Measurements from ENCODE around the gene POU5F1. TPM values are rescaled to one million over a fixed set of nuclear protein-coding genes. Genes with fewer than 3 reads are reported as not detected.

Gene POU5F1
- total RNA-seq, 2 donors from 2014 or later, result 4.9 to 37.6 TPM

GRCh38 chr6:31149827-31150447 is 20.5 kb downstream of the POU5F1 start:
- intact Hi-C loops (cut with DNase I), result loop anchor here (5.0 kb wide), 1 partner anchor 212 kb away; no protein-coding TSS in a partner anchor
- DNase-seq (no peak), ATAC-seq (no peak)
- H3K36me3 ChIP-seq (replicated peaks in 1 of 2; ENCODE audit: insufficient read depth in 1 of 2, low read depth in 2 of 2), result peaks cover 0 to 1% of the 10 kb centered on the region in 2 donors
- no peaks in the 10 kb centered on the region for H3K9me3 ChIP-seq
- H3K4me3 ChIP-seq, result no peak overlapping the region
- H3K4me1 ChIP-seq, result no peaks in the 10 kb centered on the region
- 84 to 89% methylated on average over 5 to 6 of the region's 6 CpGs for WGBS, 2 donors
- TF ChIP-seq CTCF (IDR thresholded peaks at IDR 0.05) (no peak), POLR2A (IDR thresholded peaks at IDR 0.05) (no peak)
- no peak overlapping the region for H3K27ac ChIP-seq
- H3K27me3 ChIP-seq, result no peaks in the 10 kb centered on the region

GRCh38 chr6:31145386-31145785 is 25.1 kb downstream of the POU5F1 start:
- Histone ChIP-seq H3K4me3 (no peak overlapping the region), H3K27me3 (no peaks in the 10 kb centered on the region), H3K9me3 (no peaks in the 10 kb centered on the region), H3K27ac (no peak overlapping the region), H3K4me1 (no peaks in the 10 kb centered on the region), H3K36me3 (replicated peaks in 1 of 2; ENCODE audit: insufficient read depth in 1 of 2, low read depth in 2 of 2) (no peaks in the 10 kb centered on the region)
- DNase-seq, result no peak
- ATAC-seq, result no peak
- intact Hi-C loops (cut with DNase I), result loop anchor here (5.0 kb wide), 1 partner anchor 217 kb away; no protein-coding TSS in a partner anchor
- WGBS, 2 donors, result 91 to 97% methylated on average over 10 of the region's 10 CpGs
- TF ChIP-seq POLR2A (IDR thresholded peaks at IDR 0.05) (no peak), CTCF (IDR thresholded peaks at IDR 0.05) (no peak)

- H3K27ac ChIP-seq, result no peak overlapping the region
- ATAC-seq, result no peak
Measured at GRCh38 chr6:31144970-31145340, 25.5 kb downstream of the POU5F1 start.

GRCh38 chr6:31144296-31144969 is 26.0 kb downstream of the POU5F1 start:
- Histone ChIP-seq H3K4me1 (no peaks in the 10 kb centered on the region), H3K27me3 (no peaks in the 10 kb centered on the region), H3K36me3 (replicated peaks in 1 of 2; ENCODE audit: insufficient read depth in 1 of 2, low read depth in 2 of 2) (no peaks in the 10 kb centered on the region), H3K4me3 (no peak overlapping the region), H3K9me3 (no peaks in the 10 kb centered on the region), H3K27ac (no peak overlapping the region)
- ATAC-seq (no peak), DNase-seq (no peak)
- WGBS, 2 donors, result 88 to 89% methylated on average over 18 of the region's 18 CpGs
- no peak for TF ChIP-seq POLR2A (IDR thresholded peaks at IDR 0.05)
- TF ChIP-seq CTCF (IDR thresholded peaks at IDR 0.05), result no peak
- intact Hi-C loops (cut with DNase I), result no loop called here

More at GRCh38 chr6:31144970-31145340, 25.5 kb downstream of the POU5F1 start:
- intact Hi-C loops (cut with DNase I), result loop anchor here (5.0 kb wide), 1 partner anchor 217 kb away; no protein-coding TSS in a partner anchor
- Histone ChIP-seq H3K4me3 (no peak overlapping the region), H3K4me1 (no peaks in the 10 kb centered on the region), H3K27me3 (no peaks in the 10 kb centered on the region), H3K9me3 (no peaks in the 10 kb centered on the region), H3K36me3 (replicated peaks in 1 of 2; ENCODE audit: insufficient read depth in 1 of 2, low read depth in 2 of 2) (no peaks in the 10 kb centered on the region)
- no peak for TF ChIP-seq CTCF (IDR thresholded peaks at IDR 0.05)
- no peak for TF ChIP-seq POLR2A (IDR thresholded peaks at IDR 0.05)
- DNase-seq, result no peak
- 81 to 82% methylated on average over 6 to 11 of the region's 11 CpGs for WGBS, 2 donors
